ENCODE measurements around the gene DNASE1L1.

The DNASE1L1 gene

GRCh38 chrX:154365997-154366665 lies 42.9 kb downstream of the DNASE1L1 start:
- no peak for DNase-seq

- DNase-seq: no peak
These were observed 43.9 kb downstream of the DNASE1L1 start for GRCh38 chrX:154365052-154365600.

GRCh38 chrX:154363706-154364439 lies 45.2 kb downstream of the DNASE1L1 start:
- no peak for DNase-seq

- DNase-seq: no peak
These were observed 46.8 kb downstream of the DNASE1L1 start for GRCh38 chrX:154362085-154362742.

GRCh38 chrX:154360155-154360713 lies 48.8 kb downstream of the DNASE1L1 start:
- no peak for DNase-seq

GRCh38 chrX:154359362-154360154 lies 49.5 kb downstream of the DNASE1L1 start:
- DNase-seq: no peak

- no peak for DNase-seq
These were observed 50.2 kb downstream of the DNASE1L1 start for GRCh38 chrX:154358829-154359228.

GRCh38 chrX:154358011-154358410 lies 51.0 kb downstream of the DNASE1L1 start:
- DNase-seq: no peak

- DNase-seq: no peak
These were observed 51.8 kb downstream of the DNASE1L1 start for GRCh38 chrX:154357205-154357604.

GRCh38 chrX:154356596-154356995 lies 52.5 kb downstream of the DNASE1L1 start:
- no peak for DNase-seq

GRCh38 chrX:154355776-154356140 lies 53.3 kb downstream of the DNASE1L1 start:
- no peak for DNase-seq

GRCh38 chrX:154355094-154355775 lies 53.8 kb downstream of the DNASE1L1 start:
- no peak for DNase-seq

- no peak for DNase-seq
These were observed 54.5 kb downstream of the DNASE1L1 start for GRCh38 chrX:154354516-154354915.

GRCh38 chrX:154354013-154354412 lies 55.0 kb downstream of the DNASE1L1 start:
- no peak for DNase-seq

- DNase-seq: no peak
These were observed 55.7 kb downstream of the DNASE1L1 start for GRCh38 chrX:154353172-154353843.

GRCh38 chrX:154352466-154352865 lies 56.6 kb downstream of the DNASE1L1 start:
- no peak for DNase-seq

- DNase-seq: no peak
These were observed 57.0 kb downstream of the DNASE1L1 start for GRCh38 chrX:154352012-154352401.
